H1 (cell line): ENCODE measurements around the gene SPTLC3. TPM values are rescaled to one million over a fixed set of nuclear protein-coding genes. Genes with fewer than 3 reads are reported as not detected.

Experiments
- BRCA1 ChIP-seq: IDR thresholded peaks from 2 replicates; pipeline ENCODE4 v1.6.1; 2012; ENCODE audit warnings: low read depth, low read length, improper control_type of control experiment
- CBX8 ChIP-seq: fragments of 300-800, 300-1000 bp; sonication (generic); IDR thresholded peaks from 2 replicates; pipeline ENCODE4 v1.7.1; 2016; ENCODE audit warnings: low read depth, low read length, borderline replicate concordance
- CHD2 ChIP-seq: IDR thresholded peaks from 2 replicates; pipeline ENCODE4 v1.6.1; 2012; ENCODE audit warnings: low read length, improper control_type of control experiment
- EGR1 ChIP-seq: IDR thresholded peaks from 2 replicates; pipeline ENCODE4 v1.6.1; 2011; ENCODE audit warnings: low read depth, low read length, borderline replicate concordance
- GABPA ChIP-seq: IDR thresholded peaks from 2 replicates; pipeline ENCODE4 v1.6.1; 2011; ENCODE audit warnings: mild to moderate bottlenecking, low read length, moderate library complexity, borderline replicate concordance; ENCODE audit not compliant: insufficient read depth
- NRF1 ChIP-seq: IDR thresholded peaks from 2 replicates; pipeline ENCODE4 v1.6.1; 2011; ENCODE audit warnings: mild to moderate bottlenecking, low read depth, low read length, improper control_type of control experiment
- POLR2A ChIP-seq, 2 experiments: IDR thresholded peaks; 1 replicate in 1 of 2; 2 replicates in 1 of 2; pipeline ENCODE4 v1.6.1; 2011; ENCODE audit warnings: low read depth in 2 of 2, low read length in 2 of 2, mild to moderate bottlenecking in 2 of 2; ENCODE audit errors: control extremely low read depth in 1 of 2
- RNF2 ChIP-seq: fragments of 200-900, 300-1000 bp; sonication (generic); IDR thresholded peaks from 2 replicates; pipeline ENCODE4 v1.7.1; 2016; ENCODE audit warnings: borderline replicate concordance, low read depth, mild to moderate bottlenecking, antibody characterized with exemption, low read length; ENCODE audit not compliant: poor library complexity, severe bottlenecking; ENCODE audit errors: missing control alignments
- RXRA ChIP-seq: IDR thresholded peaks from 2 replicates; pipeline ENCODE4 v1.6.1; 2011; ENCODE audit warnings: low read depth, mild to moderate bottlenecking, low read length, moderate library complexity; ENCODE audit not compliant: insufficient read depth
- SP2 ChIP-seq: IDR thresholded peaks from 2 replicates; pipeline ENCODE4 v1.6.1; 2012; ENCODE audit warnings: mild to moderate bottlenecking, low read length, inconsistent platforms
- SUZ12 ChIP-seq: fragments of 200-600 bp; sonication (generic); IDR thresholded peaks from 2 replicates; pipeline ENCODE4 v1.6.1; 2012; ENCODE audit warnings: mild to moderate bottlenecking, inconsistent platforms, low read length, moderate library complexity, mixed read lengths
- TAF1 ChIP-seq: IDR thresholded peaks from 2 replicates; pipeline ENCODE4 v1.6.1; 2011; ENCODE audit warnings: mild to moderate bottlenecking, low read depth, low read length
- polyA plus RNA-seq, 7 experiments: library from polyadenylated mRNA; depleted of rRNA in 3 of 7; stranded (reverse) in 5 of 7; unstranded in 2 of 7; fragments of >200 nt in 5 of 7; fragments of 200-250 nt in 2 of 7; gene quantifications; 1 replicate in 5 of 7; 2 replicates in 1 of 7; 4 replicates in 1 of 7; pipeline versions ENCODE4 v1.2.1 to v1.2.3, GENCODE V29; 2011 to 2013; ENCODE audit warnings: missing spikeins in 2 of 7, mixed read lengths in 2 of 7
- total RNA-seq: library from RNA; stranded (reverse); fragmentation: NEBNext Ultra II Directional; extraction: Animal tissue kit (Norgen Biotek cat#: 25700); gene quantifications from 2 replicates; pipeline ENCODE4 v1.2.1, GENCODE V29; 2021
- TF ChIP-seq, protein P1 (sequence below): fragments of 300-600 bp; sonication (generic); IDR thresholded peaks from 2 replicates; pipeline ENCODE4 v1.7.1; 2012; ENCODE audit warnings: low read length, moderate library complexity, mild to moderate bottlenecking, inconsistent platforms; ENCODE audit not compliant: insufficient replicate concordance

Gene SPTLC3
- total and polyA plus RNA-seq, 2 of the 8 experiments (the other 6 are each of a cell fraction or from before 2014, with no cell fraction given), result 0.23 to 0.82 TPM

DNA sequence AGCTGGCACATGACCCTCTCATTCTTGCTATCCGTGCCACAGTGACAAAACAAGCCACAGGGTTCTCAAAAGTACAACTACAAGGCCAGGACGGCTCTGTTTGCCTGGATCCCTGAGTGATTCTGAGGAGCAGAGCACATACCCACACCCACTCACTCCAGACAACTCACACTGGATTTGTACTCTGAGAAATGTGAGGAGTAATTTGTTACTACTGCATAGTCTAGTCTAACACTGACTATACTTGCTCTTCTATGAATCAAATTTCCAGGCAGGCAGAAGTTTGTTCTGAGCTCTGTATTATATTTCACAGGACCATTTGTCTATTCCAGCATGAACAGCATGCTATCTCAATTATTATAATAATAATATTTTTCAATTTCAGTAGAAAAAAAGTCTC lies 26.7 kb upstream of the SPTLC3 start (continued):
- TF ChIP-seq, protein P1, sequence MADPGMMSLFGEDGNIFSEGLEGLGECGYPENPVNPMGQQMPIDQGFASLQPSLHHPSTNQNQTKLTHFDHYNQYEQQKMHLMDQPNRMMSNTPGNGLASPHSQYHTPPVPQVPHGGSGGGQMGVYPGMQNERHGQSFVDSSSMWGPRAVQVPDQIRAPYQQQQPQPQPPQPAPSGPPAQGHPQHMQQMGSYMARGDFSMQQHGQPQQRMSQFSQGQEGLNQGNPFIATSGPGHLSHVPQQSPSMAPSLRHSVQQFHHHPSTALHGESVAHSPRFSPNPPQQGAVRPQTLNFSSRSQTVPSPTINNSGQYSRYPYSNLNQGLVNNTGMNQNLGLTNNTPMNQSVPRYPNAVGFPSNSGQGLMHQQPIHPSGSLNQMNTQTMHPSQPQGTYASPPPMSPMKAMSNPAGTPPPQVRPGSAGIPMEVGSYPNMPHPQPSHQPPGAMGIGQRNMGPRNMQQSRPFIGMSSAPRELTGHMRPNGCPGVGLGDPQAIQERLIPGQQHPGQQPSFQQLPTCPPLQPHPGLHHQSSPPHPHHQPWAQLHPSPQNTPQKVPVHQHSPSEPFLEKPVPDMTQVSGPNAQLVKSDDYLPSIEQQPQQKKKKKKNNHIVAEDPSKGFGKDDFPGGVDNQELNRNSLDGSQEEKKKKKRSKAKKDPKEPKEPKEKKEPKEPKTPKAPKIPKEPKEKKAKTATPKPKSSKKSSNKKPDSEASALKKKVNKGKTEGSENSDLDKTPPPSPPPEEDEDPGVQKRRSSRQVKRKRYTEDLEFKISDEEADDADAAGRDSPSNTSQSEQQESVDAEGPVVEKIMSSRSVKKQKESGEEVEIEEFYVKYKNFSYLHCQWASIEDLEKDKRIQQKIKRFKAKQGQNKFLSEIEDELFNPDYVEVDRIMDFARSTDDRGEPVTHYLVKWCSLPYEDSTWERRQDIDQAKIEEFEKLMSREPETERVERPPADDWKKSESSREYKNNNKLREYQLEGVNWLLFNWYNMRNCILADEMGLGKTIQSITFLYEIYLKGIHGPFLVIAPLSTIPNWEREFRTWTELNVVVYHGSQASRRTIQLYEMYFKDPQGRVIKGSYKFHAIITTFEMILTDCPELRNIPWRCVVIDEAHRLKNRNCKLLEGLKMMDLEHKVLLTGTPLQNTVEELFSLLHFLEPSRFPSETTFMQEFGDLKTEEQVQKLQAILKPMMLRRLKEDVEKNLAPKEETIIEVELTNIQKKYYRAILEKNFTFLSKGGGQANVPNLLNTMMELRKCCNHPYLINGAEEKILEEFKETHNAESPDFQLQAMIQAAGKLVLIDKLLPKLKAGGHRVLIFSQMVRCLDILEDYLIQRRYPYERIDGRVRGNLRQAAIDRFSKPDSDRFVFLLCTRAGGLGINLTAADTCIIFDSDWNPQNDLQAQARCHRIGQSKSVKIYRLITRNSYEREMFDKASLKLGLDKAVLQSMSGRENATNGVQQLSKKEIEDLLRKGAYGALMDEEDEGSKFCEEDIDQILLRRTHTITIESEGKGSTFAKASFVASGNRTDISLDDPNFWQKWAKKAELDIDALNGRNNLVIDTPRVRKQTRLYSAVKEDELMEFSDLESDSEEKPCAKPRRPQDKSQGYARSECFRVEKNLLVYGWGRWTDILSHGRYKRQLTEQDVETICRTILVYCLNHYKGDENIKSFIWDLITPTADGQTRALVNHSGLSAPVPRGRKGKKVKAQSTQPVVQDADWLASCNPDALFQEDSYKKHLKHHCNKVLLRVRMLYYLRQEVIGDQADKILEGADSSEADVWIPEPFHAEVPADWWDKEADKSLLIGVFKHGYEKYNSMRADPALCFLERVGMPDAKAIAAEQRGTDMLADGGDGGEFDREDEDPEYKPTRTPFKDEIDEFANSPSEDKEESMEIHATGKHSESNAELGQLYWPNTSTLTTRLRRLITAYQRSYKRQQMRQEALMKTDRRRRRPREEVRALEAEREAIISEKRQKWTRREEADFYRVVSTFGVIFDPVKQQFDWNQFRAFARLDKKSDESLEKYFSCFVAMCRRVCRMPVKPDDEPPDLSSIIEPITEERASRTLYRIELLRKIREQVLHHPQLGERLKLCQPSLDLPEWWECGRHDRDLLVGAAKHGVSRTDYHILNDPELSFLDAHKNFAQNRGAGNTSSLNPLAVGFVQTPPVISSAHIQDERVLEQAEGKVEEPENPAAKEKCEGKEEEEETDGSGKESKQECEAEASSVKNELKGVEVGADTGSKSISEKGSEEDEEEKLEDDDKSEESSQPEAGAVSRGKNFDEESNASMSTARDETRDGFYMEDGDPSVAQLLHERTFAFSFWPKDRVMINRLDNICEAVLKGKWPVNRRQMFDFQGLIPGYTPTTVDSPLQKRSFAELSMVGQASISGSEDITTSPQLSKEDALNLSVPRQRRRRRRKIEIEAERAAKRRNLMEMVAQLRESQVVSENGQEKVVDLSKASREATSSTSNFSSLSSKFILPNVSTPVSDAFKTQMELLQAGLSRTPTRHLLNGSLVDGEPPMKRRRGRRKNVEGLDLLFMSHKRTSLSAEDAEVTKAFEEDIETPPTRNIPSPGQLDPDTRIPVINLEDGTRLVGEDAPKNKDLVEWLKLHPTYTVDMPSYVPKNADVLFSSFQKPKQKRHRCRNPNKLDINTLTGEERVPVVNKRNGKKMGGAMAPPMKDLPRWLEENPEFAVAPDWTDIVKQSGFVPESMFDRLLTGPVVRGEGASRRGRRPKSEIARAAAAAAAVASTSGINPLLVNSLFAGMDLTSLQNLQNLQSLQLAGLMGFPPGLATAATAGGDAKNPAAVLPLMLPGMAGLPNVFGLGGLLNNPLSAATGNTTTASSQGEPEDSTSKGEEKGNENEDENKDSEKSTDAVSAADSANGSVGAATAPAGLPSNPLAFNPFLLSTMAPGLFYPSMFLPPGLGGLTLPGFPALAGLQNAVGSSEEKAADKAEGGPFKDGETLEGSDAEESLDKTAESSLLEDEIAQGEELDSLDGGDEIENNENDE, result no peak
- TF ChIP-seq SUZ12 (no peak), RXRA (no peak), RNF2 (no peak), CHD2 (no peak), CBX8 (no peak), GABPA (no peak), EGR1 (no peak), POLR2A (IDR thresholded peaks at IDR 0.05; ENCODE audit: control extremely low read depth in 1 of 2, low read depth in 2 of 2, low read length in 2 of 2) (no peak), NRF1 (no peak), SP2 (no peak), TAF1 (no peak), BRCA1 (no peak)
